ENCODE data around the gene METTL2B.
"Not testable (repeated sequence)": the region's sequence is repeated elsewhere in the genome, so short reads cannot be mapped to it uniquely, and the experiment has no call there.

Gene METTL2B

GRCh38 chr7:128515232-128515631, 38.7 kb downstream of the METTL2B start:
- H3K4me3 ChIP-seq (ENCODE audit: low read depth, low read length); DNase-seq; H3K4me1 ChIP-seq; H3K27me3 ChIP-seq; H3K9me3 ChIP-seq; H3K36me3 ChIP-seq: not testable (repeated sequence)

GRCh38 chr7:128517023-128517422, 40.5 kb downstream of the METTL2B start:
- not testable (repeated sequence) for H3K9me3 ChIP-seq; H3K27me3 ChIP-seq; H3K36me3 ChIP-seq; H3K4me1 ChIP-seq; DNase-seq; H3K4me3 ChIP-seq (ENCODE audit: low read depth, low read length)

GRCh38 chr7:128523226-128523931, 46.8 kb downstream of the METTL2B start:
- not testable (repeated sequence) for H3K27me3 ChIP-seq; H3K4me3 ChIP-seq (ENCODE audit: low read depth, low read length); H3K4me1 ChIP-seq; H3K36me3 ChIP-seq; H3K9me3 ChIP-seq
- DNase-seq = peak; percentile 90

- DNase-seq; H3K4me1 ChIP-seq; H3K9me3 ChIP-seq; H3K27me3 ChIP-seq; H3K36me3 ChIP-seq; H3K4me3 ChIP-seq (ENCODE audit: low read depth, low read length): not testable (repeated sequence)
These were observed 47.5 kb downstream of the METTL2B start for GRCh38 chr7:128523932-128524524.

- H3K27me3 ChIP-seq; H3K9me3 ChIP-seq; H3K36me3 ChIP-seq; H3K4me1 ChIP-seq; DNase-seq; H3K4me3 ChIP-seq (ENCODE audit: low read depth, low read length): not testable (repeated sequence)
These were observed 49.0 kb downstream of the METTL2B start for GRCh38 chr7:128525584-128525983.

- H3K4me3 ChIP-seq (ENCODE audit: low read depth, low read length); H3K27me3 ChIP-seq; DNase-seq; H3K9me3 ChIP-seq; H3K36me3 ChIP-seq; H3K4me1 ChIP-seq: not testable (repeated sequence)
These were observed 49.5 kb downstream of the METTL2B start for GRCh38 chr7:128526062-128526466.

GRCh38 chr7:128529191-128529590, 52.6 kb downstream of the METTL2B start:
- not testable (repeated sequence) for DNase-seq, H3K4me1 ChIP-seq

GRCh38 chr7:128530121-128530854, 53.7 kb downstream of the METTL2B start:
- not testable (repeated sequence) for H3K27me3 ChIP-seq, H3K9me3 ChIP-seq, H3K36me3 ChIP-seq, H3K4me1 ChIP-seq
- peak; percentile 27 for DNase-seq
- H3K4me3 ChIP-seq (ENCODE audit: low read depth, low read length) = peak overlapping the region; percentile 63

More at GRCh38 chr7:128529191-128529590, 52.6 kb downstream of the METTL2B start:
- not testable (repeated sequence) for H3K9me3 ChIP-seq; H3K27me3 ChIP-seq; H3K36me3 ChIP-seq; H3K4me3 ChIP-seq (ENCODE audit: low read depth, low read length)

GRCh38 chr7:128530855-128531104, 54.2 kb downstream of the METTL2B start:
- Histone ChIP-seq H3K4me1 (no peaks in the 10 kb centered on the region), H3K36me3 (peaks cover 2% of the 10 kb centered on the region), H3K9me3 (no peaks in the 10 kb centered on the region), H3K4me3 (ENCODE audit: low read depth, low read length) (peak overlapping the region; percentile 63), H3K27me3 (no peaks in the 10 kb centered on the region)
- no peak for DNase-seq
- no peak for TF ChIP-seq CTCF (IDR thresholded peaks at IDR 0.05; ENCODE audit: low read depth, low read length)

GRCh38 chr7:128531105-128531954, 54.8 kb downstream of the METTL2B start:
- not testable (repeated sequence) for H3K36me3 ChIP-seq, H3K9me3 ChIP-seq, H3K27me3 ChIP-seq, H3K4me1 ChIP-seq
- DNase-seq = peak; percentile 91
- H3K4me3 ChIP-seq (ENCODE audit: low read depth, low read length) = peak overlapping the region; percentile 70

GRCh38 chr7:128531955-128532478, 55.5 kb downstream of the METTL2B start:
- H3K4me3 ChIP-seq (ENCODE audit: low read depth, low read length) = peak overlapping the region; percentile 70
- H3K4me1 ChIP-seq, H3K9me3 ChIP-seq, H3K36me3 ChIP-seq, H3K27me3 ChIP-seq: not testable (repeated sequence)
- peak; percentile 30 for DNase-seq

- H3K4me3 ChIP-seq (ENCODE audit: low read depth, low read length) = peak overlapping the region; percentile 70
- H3K36me3 ChIP-seq, H3K9me3 ChIP-seq, DNase-seq, H3K4me1 ChIP-seq, H3K27me3 ChIP-seq: not testable (repeated sequence)
These were observed 56.4 kb downstream of the METTL2B start for GRCh38 chr7:128532956-128533355.

Measured in BE2C (cell line).